Measurements from ENCODE around the gene GGT6. TPM values are rescaled to one million over a fixed set of nuclear protein-coding genes. Genes with fewer than 3 reads are reported as not detected.

Gene GGT6
- polyA plus RNA-seq, 1 donor (not counting 4 experiments of a cell fraction or from before 2014, with no cell fraction given), result 0.93 TPM

DNA sequence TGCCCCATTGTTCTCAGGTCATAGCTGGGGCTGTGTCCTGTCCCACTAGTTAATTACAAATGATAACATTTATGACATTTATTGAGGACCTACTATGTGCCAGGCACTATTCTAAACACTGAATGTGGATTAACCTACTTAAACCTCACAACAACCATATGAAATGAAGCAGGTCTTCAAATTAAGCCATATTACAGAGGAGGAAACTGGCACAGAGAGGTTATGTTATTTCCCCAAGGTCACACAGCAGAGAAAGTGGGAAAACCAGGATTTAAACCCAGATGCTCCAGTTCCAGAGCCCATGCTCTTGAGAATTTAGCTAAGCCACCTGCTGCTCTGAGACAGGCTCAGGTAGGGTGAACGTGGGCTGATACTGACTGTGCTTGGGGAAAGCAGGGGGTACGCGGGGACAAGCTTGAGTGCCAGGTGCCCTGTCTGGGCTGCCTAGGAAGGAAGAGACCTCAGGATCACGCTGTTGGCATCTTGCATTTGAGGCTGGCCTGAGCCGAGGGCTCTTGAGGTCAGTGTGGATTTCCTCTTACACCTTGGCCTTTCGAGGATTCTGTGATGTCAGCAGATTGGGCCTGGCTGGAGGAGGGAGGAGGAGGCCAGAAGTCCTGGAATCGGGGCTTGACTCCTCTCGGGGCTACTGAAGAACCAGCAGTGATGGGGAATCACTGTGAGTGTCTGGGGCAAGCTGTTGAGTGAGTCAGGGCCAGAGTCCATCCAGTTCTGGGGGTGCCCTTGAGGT is 52.8 kb downstream of the GGT6 start:
- H3K4me2 ChIP-seq (ENCODE audit: control insufficient read depth, extremely low read depth, insufficient read depth, low read depth, low read length), result no peak overlapping the region
- no peaks in the 10 kb centered on the region for H3K9me1 ChIP-seq (ENCODE audit: control insufficient read depth, extremely low read depth, insufficient read depth, low read length)
- no peaks in the 10 kb centered on the region for H3K4me1 ChIP-seq (ENCODE audit: control insufficient read depth, extremely low read depth, insufficient read depth, low read length)
- dilution Hi-C loops (cut with MboI; ENCODE audit: extremely low pct_ligation_motif_present, low sequenced_read_pairs), result no loop called here
- DNase-seq (ENCODE audit: low read depth, low spot score), result no peak
- H3K79me2 ChIP-seq (ENCODE audit: control insufficient read depth, insufficient read depth, low read length), result no peaks in the 10 kb centered on the region
- H3K9ac ChIP-seq (ENCODE audit: control insufficient read depth, extremely low read depth, insufficient read depth, low read length), result no peak overlapping the region
- TF ChIP-seq EZH2 (IDR thresholded peaks at IDR 0.05; ENCODE audit: low read length), result no peak
- TF ChIP-seq, protein P1, sequence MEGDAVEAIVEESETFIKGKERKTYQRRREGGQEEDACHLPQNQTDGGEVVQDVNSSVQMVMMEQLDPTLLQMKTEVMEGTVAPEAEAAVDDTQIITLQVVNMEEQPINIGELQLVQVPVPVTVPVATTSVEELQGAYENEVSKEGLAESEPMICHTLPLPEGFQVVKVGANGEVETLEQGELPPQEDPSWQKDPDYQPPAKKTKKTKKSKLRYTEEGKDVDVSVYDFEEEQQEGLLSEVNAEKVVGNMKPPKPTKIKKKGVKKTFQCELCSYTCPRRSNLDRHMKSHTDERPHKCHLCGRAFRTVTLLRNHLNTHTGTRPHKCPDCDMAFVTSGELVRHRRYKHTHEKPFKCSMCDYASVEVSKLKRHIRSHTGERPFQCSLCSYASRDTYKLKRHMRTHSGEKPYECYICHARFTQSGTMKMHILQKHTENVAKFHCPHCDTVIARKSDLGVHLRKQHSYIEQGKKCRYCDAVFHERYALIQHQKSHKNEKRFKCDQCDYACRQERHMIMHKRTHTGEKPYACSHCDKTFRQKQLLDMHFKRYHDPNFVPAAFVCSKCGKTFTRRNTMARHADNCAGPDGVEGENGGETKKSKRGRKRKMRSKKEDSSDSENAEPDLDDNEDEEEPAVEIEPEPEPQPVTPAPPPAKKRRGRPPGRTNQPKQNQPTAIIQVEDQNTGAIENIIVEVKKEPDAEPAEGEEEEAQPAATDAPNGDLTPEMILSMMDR (optimal IDR thresholded peaks at IDR 0.05 in 1 of 3, IDR thresholded peaks at IDR 0.05 in 1 of 3, conservative IDR thresholded peaks at IDR 0.05 in 1 of 3; ENCODE audit: extremely low read depth in 1 of 3, insufficient read depth in 2 of 3, low read length in 3 of 3), result no peak
- no peak overlapping the region for H3K4me3 ChIP-seq (ENCODE audit: control insufficient read depth in 2 of 3, extremely low read depth in 1 of 3, insufficient read depth in 2 of 3, low read depth in 1 of 3, low read length in 3 of 3)
- no peaks in the 10 kb centered on the region for H3K9me3 ChIP-seq (ENCODE audit: control insufficient read depth, low read depth, low read length)
- H3K27ac ChIP-seq (ENCODE audit: control insufficient read depth, insufficient read depth, low read length), result no peak overlapping the region
- FAIRE-seq, result no peak
- H2AFZ ChIP-seq (ENCODE audit: control insufficient read depth, low read length), result no peak overlapping the region
- H3K27me3 ChIP-seq (ENCODE audit: control insufficient read depth, extremely low read depth, insufficient read depth, low read length), result peaks cover 30% of the 10 kb centered on the region
- H3K36me3 ChIP-seq (ENCODE audit: control insufficient read depth in 2 of 2, extremely low read depth in 1 of 2, insufficient read depth in 2 of 2, low read length in 2 of 2), result no peaks in the 10 kb centered on the region
- no peaks in the 10 kb centered on the region for H4K20me1 ChIP-seq (ENCODE audit: control insufficient read depth, extremely low read depth, insufficient read depth, low read length)

Other genes starting within 250 kb of the GGT6 start
- 52.1 to 86.2 TPM (median 60.1 TPM) in 3 replicates for gene UBE2G1, start 193.9 kb downstream of the GGT6 start, polyA plus RNA-seq
- gene SPNS3, start 126.6 kb downstream of the GGT6 start, polyA plus RNA-seq, result not detected in 3 replicates
- gene SPNS2, start 61.7 kb downstream of the GGT6 start, polyA plus RNA-seq, result 0.04 to 0.33 TPM (median 0.10 TPM) in 3 replicates
- gene MYBBP1A, start 5.2 kb downstream of the GGT6 start, polyA plus RNA-seq, result 20.0 to 39.8 TPM (median 20.5 TPM) in 3 replicates
- not detected in 3 replicates for gene SMTNL2, start 24.0 kb upstream of the GGT6 start, polyA plus RNA-seq
- gene ALOX15, start 81.1 kb upstream of the GGT6 start, polyA plus RNA-seq, result 0.02 to 0.04 TPM (median 0.04 TPM) in 3 replicates
- gene PELP1, start 143.6 kb upstream of the GGT6 start, polyA plus RNA-seq, result 5.7 to 19.7 TPM (median 8.9 TPM) in 3 replicates
- 7.5 to 12.8 TPM (median 11.5 TPM) in 3 replicates for gene ARRB2, start 150.1 kb upstream of the GGT6 start, polyA plus RNA-seq
- gene MED11, start 170.9 kb upstream of the GGT6 start, polyA plus RNA-seq, result 36.9 to 41.5 TPM (median 39.6 TPM) in 3 replicates
- gene ZMYND15, start 179.3 kb upstream of the GGT6 start, polyA plus RNA-seq, result 0.14 to 0.31 TPM (median 0.25 TPM) in 3 replicates
- gene CXCL16, start 179.4 kb upstream of the GGT6 start, polyA plus RNA-seq, result 12.8 to 15.8 TPM (median 15.7 TPM) in 3 replicates
- not detected in 3 replicates for gene TM4SF5, start 211.3 kb upstream of the GGT6 start, polyA plus RNA-seq
- gene VMO1, start 225.8 kb upstream of the GGT6 start, polyA plus RNA-seq, result 0.14 to 0.42 TPM in 2 of 3 replicates, not detected in the other
- gene GLTPD2, start 228.4 kb upstream of the GGT6 start, polyA plus RNA-seq, result not detected in 3 replicates
- 191 to 245 TPM (median 225 TPM) in 3 replicates for gene PSMB6, start 235.6 kb upstream of the GGT6 start, polyA plus RNA-seq
- gene PLD2, start 246.6 kb upstream of the GGT6 start, polyA plus RNA-seq, result 27.9 to 48.6 TPM (median 33.3 TPM) in 3 replicates

All from keratinocyte (primary cell).